Umbilical cord (tissue), 2 donors: ENCODE results near the gene TBPL1. TPM values are rescaled to one million over a fixed set of nuclear protein-coding genes. Genes with fewer than 3 reads are reported as not detected.
"Not testable (repeated sequence)": the region's sequence is repeated elsewhere in the genome, so short reads cannot be mapped to it uniquely, and the experiment has no call there.

Source experiments
- DNase-seq: peaks from one replicate; pipeline ENCODE4 v3.0.0-alpha.2; 2015; ENCODE audit warnings: low spot score
- total RNA-seq: library from RNA; depleted of rRNA; stranded (reverse); fragments of >200 nt; gene quantifications from one replicate; pipeline ENCODE4 v1.2.3, GENCODE V29; 2014; ENCODE audit warnings: low replicate concordance; ENCODE audit not compliant: insufficient read depth

The TBPL1 gene
- total RNA-seq: 18.8 TPM

GRCh38 chr6:133952815-133953633 is at the start of gene TBPL1:
TSS of gene TBPL1 (plus strand) at chr6:133953224. CDS start at chr6:133980126, 26,902 bp downstream.
- peak; percentile 99 for DNase-seq

- DNase-seq: no peak
These were observed 49.2 kb upstream of the TBPL1 start for GRCh38 chr6:133903855-133904254.

GRCh38 chr6:133906050-133906449 is 47.0 kb upstream of the TBPL1 start:
- no peak for DNase-seq

GRCh38 chr6:133916650-133917151 is 36.3 kb upstream of the TBPL1 start:
- DNase-seq: peak; percentile 92

GRCh38 chr6:133917781-133918180 is 35.2 kb upstream of the TBPL1 start:
- no peak for DNase-seq

GRCh38 chr6:133918208-133918930 is 34.7 kb upstream of the TBPL1 start:
- no peak for DNase-seq

GRCh38 chr6:133919362-133919761 is 33.7 kb upstream of the TBPL1 start:
- DNase-seq: no peak

GRCh38 chr6:133921249-133921859 is 31.7 kb upstream of the TBPL1 start:
- DNase-seq: peak; percentile 85

GRCh38 chr6:133923938-133924593 is 29.0 kb upstream of the TBPL1 start:
- peak; percentile 83 for DNase-seq

GRCh38 chr6:133931221-133931620 is 21.8 kb upstream of the TBPL1 start:
- not testable (repeated sequence) for DNase-seq

- DNase-seq: not testable (repeated sequence)
These were observed 16.7 kb upstream of the TBPL1 start for GRCh38 chr6:133936352-133936751.

GRCh38 chr6:133937909-133938308 is 15.1 kb upstream of the TBPL1 start:
- no peak for DNase-seq

GRCh38 chr6:133938533-133938932 is 14.5 kb upstream of the TBPL1 start:
- DNase-seq: no peak

GRCh38 chr6:133939778-133940667 is 13.0 kb upstream of the TBPL1 start:
- DNase-seq: no peak

GRCh38 chr6:133945158-133945557 is 7.9 kb upstream of the TBPL1 start:
- no peak for DNase-seq

- DNase-seq: no peak
These were observed 5.6 kb upstream of the TBPL1 start for GRCh38 chr6:133947302-133947900.

- no peak for DNase-seq
These were observed 4.6 kb upstream of the TBPL1 start for GRCh38 chr6:133948472-133948871.

GRCh38 chr6:133951227-133951626 is 1.8 kb upstream of the TBPL1 start:
- peak; percentile 3 for DNase-seq

- DNase-seq: peak; percentile 75
These were observed 876 bp upstream of the TBPL1 start for GRCh38 chr6:133951881-133952814.
